ENCODE results near the gene ATP5ME. TPM values are rescaled to one million over a fixed set of nuclear protein-coding genes. Genes with fewer than 3 reads are reported as not detected.

Gene ATP5ME
- total RNA-seq, 1 experiment from 2014 or later = 425 TPM

DNA sequence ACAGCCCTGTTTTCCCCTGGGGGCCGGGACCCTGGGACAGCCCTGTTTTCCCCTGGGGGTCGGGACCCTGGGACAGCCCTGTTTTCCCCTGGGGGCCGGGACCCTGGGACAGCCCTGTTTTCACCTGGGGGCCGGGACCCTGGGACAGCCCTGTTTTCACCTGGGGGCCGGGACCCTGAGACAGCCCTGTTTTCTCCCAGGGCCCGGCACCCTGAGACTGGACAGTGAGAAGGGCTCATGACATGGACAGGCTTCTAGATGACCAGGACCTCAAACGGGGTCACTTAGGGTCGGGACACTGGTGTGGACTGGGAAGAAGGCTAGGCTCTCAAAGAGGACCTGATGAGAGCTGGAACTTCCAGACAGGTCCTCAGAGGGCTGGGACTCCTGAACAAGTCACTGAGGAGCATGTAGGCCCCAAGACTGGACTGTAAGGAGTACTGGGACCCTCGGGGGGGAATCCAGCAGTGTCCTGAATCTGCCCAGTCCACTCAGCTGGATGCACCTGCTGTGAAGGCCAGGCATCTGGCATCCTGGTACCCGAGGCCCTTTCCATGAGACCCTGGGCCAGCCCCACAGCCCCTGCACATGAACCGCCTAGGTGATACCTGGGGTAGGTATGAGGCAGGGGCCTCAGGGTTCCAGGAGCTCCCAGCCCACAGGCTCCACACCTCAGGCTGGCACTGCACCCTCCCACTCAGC lies 34.0 kb upstream of the ATP5ME start:
- Histone ChIP-seq H3K4me1 (ENCODE audit: insufficient read depth, low read length) (no peaks in the 10 kb centered on the region), H3K4me2 (ENCODE audit: insufficient read depth, insufficient read length, low read length) (no peak overlapping the region), H3K27me3 (ENCODE audit: insufficient read depth, low read length) (no peaks in the 10 kb centered on the region; the same call in 1 of the 2 replicates), H3K56ac (ENCODE audit: insufficient read length, low read depth, low read length) (no peak overlapping the region), H3K79me1 (ENCODE audit: insufficient read depth, low read depth, low read length, poor library complexity, severe bottlenecking) (peaks cover 12% of the 10 kb centered on the region), H3K14ac (ENCODE audit: insufficient read depth, low read length) (no peak overlapping the region; the same call in 1 of the 2 replicates), H3K27ac (ENCODE audit: insufficient read length, low read depth, low read length) (no peak overlapping the region), H3K4ac (ENCODE audit: low read depth, low read length) (no peak overlapping the region), H2BK15ac (ENCODE audit: low read depth, low read length) (no peak overlapping the region), H3T11ph (ENCODE audit: low read length) (no peak overlapping the region), H4K5ac (ENCODE audit: insufficient read length, low read depth, low read length) (no peak overlapping the region), H4K20me1 (ENCODE audit: control insufficient read depth, insufficient read depth, insufficient read length) (peaks cover 4% of the 10 kb centered on the region), H3K18ac (ENCODE audit: insufficient read length, low read depth, low read length) (no peak overlapping the region), H3K23ac (ENCODE audit: insufficient read length, low read depth, low read length) (no peak overlapping the region), H3K79me2 (ENCODE audit: insufficient read depth, low read length) (peaks cover 28% of the 10 kb centered on the region; the same call in 1 of the 2 replicates), H2BK120ac (ENCODE audit: low read depth, low read length, poor library complexity, severe bottlenecking) (no peak overlapping the region), H3K23me2 (ENCODE audit: insufficient read length, low read depth, low read length, poor library complexity, severe bottlenecking) (no peaks in the 10 kb centered on the region), H2BK20ac (ENCODE audit: low read depth, low read length, poor library complexity, severe bottlenecking) (no peak overlapping the region), H4K8ac (replicated peaks; ENCODE audit: insufficient read length, low read depth, low read length) (no peak overlapping the region), H2BK12ac (ENCODE audit: insufficient read length, low read depth, low read length) (no peak overlapping the region), H2BK5ac (ENCODE audit: insufficient read length, low read length) (no peak overlapping the region), H4K91ac (ENCODE audit: insufficient read length, low read depth, low read length) (no peak overlapping the region), H2AFZ (ENCODE audit: low read length) (no peak overlapping the region), H2AK5ac (ENCODE audit: insufficient read length, low read length) (no peak overlapping the region), H3K9ac (ENCODE audit: extremely low read depth, insufficient read length, low read length) (no peak overlapping the region), H3K9me3 (ENCODE audit: control insufficient read depth, low read depth, low read length) (no peaks in the 10 kb centered on the region)
- TF ChIP-seq CTCF (conservative IDR thresholded peaks at IDR 0.05) = no peak
- Mint-ChIP-seq H3K27ac (no peak overlapping the region), H3K4me1 (peaks cover 3 to 5% of the 10 kb centered on the region in 2 experiments; a peak in 3 of 4 replicates), H3K27me3 (ENCODE audit: low read depth) (peaks cover 11% of the 10 kb centered on the region), H3K4me3 (peak overlapping the region in 1 of 2 experiments; percentile 37; a peak in 1 of 5 replicates), H3K36me3 (ENCODE audit: insufficient read depth in 1 of 3, low read depth in 3 of 3) (peaks cover 23 to 29% (median 28%) of the 10 kb centered on the region in 3 experiments; a peak in 6 of 7 replicates), H3K9me3 (peaks cover 0 to 4% of the 10 kb centered on the region in 2 experiments; a peak in 2 of 5 replicates)
- no CpG with 5 or more reads among the region's 11 CpGs for WGBS (ENCODE audit: extremely low coverage, insufficient read length, low lambda C conversion rate)
- DNase-seq = no peak

Data from H9 (cell line).